ENCODE data around the gene CYGB. TPM values are rescaled to one million over a fixed set of nuclear protein-coding genes. Genes with fewer than 3 reads are reported as not detected.

Gene CYGB
- total RNA-seq, 4 donors from 2014 or later: 1.3 to 12.8 (median 6.9) TPM

GRCh38 chr17:76548378-76549214 is 11.1 kb upstream of the CYGB start:
- Histone ChIP-seq H3K27ac (no peak overlapping the region), H3K4me3 (no peak overlapping the region), H3K36me3 (peaks cover 0 to 5% (median 0%) of the 10 kb centered on the region in 3 donors), H3K4me1 (peaks cover 16 to 82% (median 36%) of the 10 kb centered on the region in 3 donors), H3K9me3 (no peaks in the 10 kb centered on the region), H3K27me3 (peaks cover 0 to 10% (median 0%) of the 10 kb centered on the region in 4 donors)
- intact Hi-C loops (cut with DNase I): no loop called here
- WGBS, 2 donors: 44 to 64% methylated on average over 7 to 9 of the region's 9 CpGs
- DNase-seq: no peak
- TF ChIP-seq POLR2A (IDR thresholded peaks at IDR 0.05) (no peak), CTCF (IDR thresholded peaks at IDR 0.05) (no peak)

- DNase-seq: no peak
- Histone ChIP-seq H3K4me3 (no peak overlapping the region), H3K36me3 (no peaks in the 10 kb centered on the region), H3K9me3 (no peaks in the 10 kb centered on the region), H3K27me3 (peaks cover 0 to 10% (median 0%) of the 10 kb centered on the region in 4 donors), H3K27ac (no peak overlapping the region), H3K4me1 (peaks cover 16 to 91% (median 36%) of the 10 kb centered on the region in 3 donors)
- TF ChIP-seq CTCF (IDR thresholded peaks at IDR 0.05): no peak
- TF ChIP-seq POLR2A (IDR thresholded peaks at IDR 0.05): no peak
- 68 to 73% methylated on average over 2 of the region's 2 CpGs for WGBS, 2 donors
- intact Hi-C loops (cut with DNase I): no loop called here
Measured at GRCh38 chr17:76547642-76548202, 10.2 kb upstream of the CYGB start.

- Histone ChIP-seq H3K9me3 (no peaks in the 10 kb centered on the region), H3K4me3 (no peak overlapping the region), H3K27me3 (peaks cover 0 to 10% (median 0%) of the 10 kb centered on the region in 4 donors), H3K4me1 (peaks cover 16 to 96% (median 36%) of the 10 kb centered on the region in 3 donors), H3K27ac (peak overlapping the region in 2 of 4 donors; percentile 0 to 18), H3K36me3 (no peaks in the 10 kb centered on the region)
- no peak for DNase-seq
- 0 to 19% methylated on average over 1 to 2 of the region's 3 CpGs for WGBS, 2 donors
- intact Hi-C loops (cut with DNase I): no loop called here
- TF ChIP-seq CTCF (IDR thresholded peaks at IDR 0.05) (peak; percentile 51 to 68 (median 66)), POLR2A (IDR thresholded peaks at IDR 0.05) (no peak)
Measured at GRCh38 chr17:76547183-76547641, 9.7 kb upstream of the CYGB start.

GRCh38 chr17:76546556-76547182 is 9.2 kb upstream of the CYGB start:
- Histone ChIP-seq H3K27me3 (peaks cover 0 to 10% (median 0%) of the 10 kb centered on the region in 4 donors), H3K27ac (peak overlapping the region in 2 of 4 donors; percentile 0 to 18), H3K9me3 (no peaks in the 10 kb centered on the region), H3K4me1 (peaks cover 16 to 97% (median 35%) of the 10 kb centered on the region in 3 donors), H3K4me3 (no peak overlapping the region), H3K36me3 (no peaks in the 10 kb centered on the region)
- no peak for TF ChIP-seq POLR2A (IDR thresholded peaks at IDR 0.05)
- TF ChIP-seq CTCF (IDR thresholded peaks at IDR 0.05): no peak
- intact Hi-C loops (cut with DNase I): no loop called here
- DNase-seq: no peak
- 27 to 35% methylated on average over 9 to 11 of the region's 11 CpGs for WGBS, 2 donors

All from esophagus squamous epithelium (tissue), 5 donors.